Activated B cell treated with CpG ODN at 0.5 μM for 24 hours (primary cell): Measurements from ENCODE around the gene IFNAR1. TPM values are rescaled to one million over a fixed set of nuclear protein-coding genes. Genes with fewer than 3 reads are reported as not detected.
A peak's percentile ranks its signal among the peaks of the same experiment; 100 is the strongest.
"Not testable (repeated sequence)": the region's sequence is repeated elsewhere in the genome, so short reads cannot be mapped to it uniquely, and the experiment has no call there.

Source experiments
- ATAC-seq: fragments of 200-7000 bp; cut with Tn5 transposase; one replicate; pipeline ENCODE4 v1.10.0; 2021; ENCODE audit warnings: low read depth, mild to moderate bottlenecking, moderate library complexity
- CTCF ChIA-PET: fragments of 350-600 bp; sonication (Branson Sonifier 250); formaldehyde crosslinking; loops from one replicate; lab custom pipeline; 2021; ENCODE audit warnings: antibody characterized with exemption; lab: Charles Lee
- POLR2A ChIA-PET: fragments of 350-600 bp; sonication (Branson Sonifier 250); formaldehyde crosslinking; loops from one replicate; lab custom pipeline; 2021; ENCODE audit warnings: antibody characterized with exemption; lab: Charles Lee
- DNase-seq: peaks from one replicate; pipeline ENCODE4 v3.0.0; 2022
- H3K27ac Mint-ChIP-seq: one replicate; pipeline ENCODE4 v1.8.0; 2020; ENCODE audit warnings: mixed read lengths
- H3K27me3 Mint-ChIP-seq: one replicate; pipeline ENCODE4 v1.8.0; 2021; ENCODE audit warnings: mixed read lengths
- H3K36me3 Mint-ChIP-seq: one replicate; pipeline ENCODE4 v1.8.0; 2021; ENCODE audit warnings: low read depth, mixed read lengths
- H3K4me1 Mint-ChIP-seq: one replicate; pipeline ENCODE4 v1.8.0; 2021; ENCODE audit warnings: mixed read lengths
- H3K4me3 Mint-ChIP-seq: one replicate; pipeline ENCODE4 v1.8.0; 2020; ENCODE audit warnings: mild to moderate bottlenecking, mixed read lengths
- H3K9me3 Mint-ChIP-seq: one replicate; pipeline ENCODE4 v1.8.0; 2020; ENCODE audit warnings: mixed read lengths
- CTCF ChIP-seq: fragments of 200-600 bp; IDR thresholded peaks from one replicate; pipeline ENCODE4 v1.8.0; 2022; ENCODE audit warnings: antibody characterized with exemption, mild to moderate bottlenecking
- intact Hi-C: fragments of 100-400 bp; cut with micrococcal nuclease; formaldehyde crosslinking; loops from one replicate; pipeline ENCODE4 v1.15.1; 2024
- total RNA-seq: library from RNA; stranded (reverse); gene quantifications from 2 replicates; pipeline ENCODE4 v1.2.3, GENCODE V29; 2022

Gene IFNAR1
- total RNA-seq, 1 donor from 2014 or later, result 34.5 TPM

GRCh38 chr21:33362044-33362555 is 37.3 kb downstream of the IFNAR1 start:
- Mint-ChIP-seq H3K4me1 (peaks cover 41% of the 10 kb centered on the region), H3K9me3 (peaks cover 10% of the 10 kb centered on the region), H3K36me3 (peaks cover 10% of the 10 kb centered on the region), H3K4me3 (peak overlapping the region; percentile 78), H3K27ac (peak overlapping the region; percentile 93), H3K27me3 (no peaks in the 10 kb centered on the region)
- TF ChIP-seq CTCF, result no peak
- peak; percentile 29 for DNase-seq
- ChIA-PET POLR2A (interaction anchor here (0.6 to 4.4 kb wide), 30 partner anchors 9 to 591 kb away, joined by 3 to 102 read pairs (median 8); partner anchors contain the start of genes IFNAR1, IFNGR2, IL10RB and PAXBP1), CTCF (interaction anchor here (0.8 to 5.0 kb wide), 27 partner anchors 9 to 245 kb away, joined by 3 to 149 read pairs (median 10); partner anchors contain the start of genes IFNAR1, IFNGR2 and IL10RB)
- ATAC-seq, result peak; percentile 45
- intact Hi-C loops, result loop anchor here (5.0 kb wide), 1 partner anchor 180 kb away; the partner anchor contains the start of genes GART and SON

GRCh38 chr21:33363911-33364609 is 39.3 kb downstream of the IFNAR1 start:
- Mint-ChIP-seq H3K9me3 (peaks cover 16% of the 10 kb centered on the region), H3K4me3 (peak overlapping the region; percentile 38), H3K27ac (peak overlapping the region; percentile 83), H3K4me1 (peaks cover 58% of the 10 kb centered on the region)
- not testable (repeated sequence) for ATAC-seq, DNase-seq, H3K27me3 Mint-ChIP-seq, H3K36me3 Mint-ChIP-seq
- intact Hi-C loops, result loop anchor here (5.0 kb wide), 1 partner anchor 178 kb away; the partner anchor contains the start of genes GART and SON
- ChIA-PET CTCF (interaction anchor here (1.3 kb wide), 1 partner anchor 81 kb away, joined by 3 read pairs; no protein-coding TSS in a partner anchor), POLR2A (interaction anchor here (0.7 to 4.2 kb wide), 8 partner anchors 11 to 159 kb away, joined by 3 to 54 read pairs (median 4); partner anchors contain the start of gene IFNAR1)

DNA sequence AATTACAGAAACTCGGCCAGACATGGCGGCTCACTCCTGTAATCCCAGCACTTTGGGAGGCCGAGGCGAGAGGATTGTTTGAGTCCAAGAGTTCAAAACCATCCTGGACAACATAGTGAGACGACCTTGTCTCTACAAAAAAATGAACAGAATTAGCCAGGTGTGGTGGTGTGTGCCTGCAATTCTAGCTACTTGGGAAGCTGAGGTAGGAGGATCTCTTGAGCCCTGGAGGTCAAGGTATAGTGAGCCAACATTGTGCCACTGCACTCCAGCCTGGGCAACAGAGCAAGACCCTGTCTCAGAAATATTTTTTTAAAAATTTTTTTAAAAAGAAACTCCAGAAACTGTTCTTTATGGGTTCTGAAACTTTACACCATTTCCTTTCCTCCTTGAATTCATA is 40.1 kb downstream of the IFNAR1 start:
- Mint-ChIP-seq H3K27ac (peak overlapping the region; percentile 30), H3K4me3 (no peak overlapping the region), H3K4me1 (peaks cover 61% of the 10 kb centered on the region), H3K9me3 (peaks cover 16% of the 10 kb centered on the region), H3K36me3 (peaks cover 6% of the 10 kb centered on the region), H3K27me3 (no peaks in the 10 kb centered on the region)
- DNase-seq (no peak), ATAC-seq (no peak)
- intact Hi-C loops, result loop anchor here (5.0 kb wide), 1 partner anchor 177 kb away; the partner anchor contains the start of genes GART and SON
- ChIA-PET POLR2A (no interaction called here), CTCF (no interaction called here)
- no peak for TF ChIP-seq CTCF

DNA sequence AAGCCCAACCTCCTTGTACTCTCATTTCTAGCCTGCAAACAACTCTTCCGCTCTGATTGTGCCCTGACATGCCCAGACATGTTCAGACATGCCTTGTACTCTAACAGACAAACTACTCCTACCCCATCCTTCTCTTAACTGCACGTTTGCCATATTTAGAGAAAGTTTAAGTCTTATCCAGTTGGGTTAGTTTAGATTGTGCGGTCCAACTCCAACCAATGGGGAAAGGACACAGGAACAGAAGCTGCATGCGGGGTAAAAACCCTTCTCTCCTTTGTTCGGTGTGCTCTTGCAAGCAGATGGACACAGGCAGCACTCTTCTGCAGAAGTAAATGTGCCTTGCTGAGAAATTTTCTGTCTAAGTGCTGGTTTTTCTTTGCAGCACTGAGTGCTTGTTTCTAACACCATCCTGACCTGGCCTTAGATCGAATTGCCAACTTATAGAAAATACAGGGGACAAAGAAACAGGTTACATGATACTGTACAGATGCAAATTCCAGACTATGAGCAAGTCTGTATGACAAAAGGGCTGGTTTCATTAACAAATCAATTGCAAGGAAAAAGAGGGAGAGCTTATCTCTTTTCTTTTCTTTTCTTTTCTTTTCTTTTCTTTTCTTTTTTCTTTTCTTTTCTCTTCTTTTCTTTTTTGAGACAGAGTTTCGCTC is 42.7 kb downstream of the IFNAR1 start:
- POLR2A ChIA-PET, result interaction anchor here (0.6 to 2.0 kb wide), 8 partner anchors 11 to 107 kb away, joined by 3 to 8 read pairs (median 5); partner anchors contain the start of genes IFNAR1 and IL10RB
- DNase-seq, result no peak
- Mint-ChIP-seq H3K36me3 (peaks cover 6% of the 10 kb centered on the region), H3K4me1 (peaks cover 62% of the 10 kb centered on the region), H3K27me3 (no peaks in the 10 kb centered on the region), H3K9me3 (peaks cover 16% of the 10 kb centered on the region), H3K4me3 (no peak overlapping the region), H3K27ac (peak overlapping the region; percentile 70)
- TF ChIP-seq CTCF, result no peak
- CTCF ChIA-PET, result interaction anchor here (0.6 kb wide), 1 partner anchor 8 kb away, joined by 3 read pairs; no protein-coding TSS in a partner anchor
- no peak for ATAC-seq
- intact Hi-C loops, result no loop called here

DNA sequence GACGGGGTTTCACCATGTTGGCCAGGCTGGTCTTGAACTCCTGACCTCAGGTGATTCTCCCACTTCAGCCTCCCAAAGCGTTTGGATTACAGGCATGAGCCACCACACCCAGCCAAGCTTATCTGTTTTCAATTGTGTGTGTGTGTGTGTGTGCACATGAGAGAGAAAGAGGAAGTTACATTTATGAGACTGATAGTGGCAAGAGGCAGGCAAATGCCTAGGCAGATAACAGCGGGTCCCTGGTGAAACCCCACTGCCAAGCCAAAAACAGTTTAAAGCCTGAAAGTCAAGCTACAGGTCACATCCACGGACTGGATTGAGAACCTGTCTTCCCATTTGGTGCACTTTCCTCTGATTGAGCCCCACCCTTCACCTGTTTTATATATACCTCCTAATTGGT is 43.4 kb downstream of the IFNAR1 start:
- no peaks in the 10 kb centered on the region for H3K27me3 Mint-ChIP-seq
- peak overlapping the region; percentile 70 for H3K27ac Mint-ChIP-seq
- DNase-seq (no peak), ATAC-seq (peak; percentile 74)
- peaks cover 6% of the 10 kb centered on the region for H3K36me3 Mint-ChIP-seq
- H3K9me3 Mint-ChIP-seq, result peaks cover 16% of the 10 kb centered on the region
- POLR2A ChIA-PET, result interaction anchor here (0.6 to 2.0 kb wide), 10 partner anchors 10 to 108 kb away, joined by 3 to 11 read pairs (median 5); partner anchors contain the start of genes IFNAR1 and IL10RB
- TF ChIP-seq CTCF, result no peak
- intact Hi-C loops, result no loop called here
- no peak overlapping the region for H3K4me3 Mint-ChIP-seq
- CTCF ChIA-PET, result interaction anchor here (1.5 kb wide), 1 partner anchor 12 kb away, joined by 4 read pairs; no protein-coding TSS in a partner anchor
- H3K4me1 Mint-ChIP-seq, result peaks cover 61% of the 10 kb centered on the region
